ENCODE data around the gene HAAO. TPM values are rescaled to one million over a fixed set of nuclear protein-coding genes. Genes with fewer than 3 reads are reported as not detected.

HAAO gene
- total RNA-seq, 3 donors from 2014 or later: 5.8 to 38.4 (median 9.8) TPM

DNA sequence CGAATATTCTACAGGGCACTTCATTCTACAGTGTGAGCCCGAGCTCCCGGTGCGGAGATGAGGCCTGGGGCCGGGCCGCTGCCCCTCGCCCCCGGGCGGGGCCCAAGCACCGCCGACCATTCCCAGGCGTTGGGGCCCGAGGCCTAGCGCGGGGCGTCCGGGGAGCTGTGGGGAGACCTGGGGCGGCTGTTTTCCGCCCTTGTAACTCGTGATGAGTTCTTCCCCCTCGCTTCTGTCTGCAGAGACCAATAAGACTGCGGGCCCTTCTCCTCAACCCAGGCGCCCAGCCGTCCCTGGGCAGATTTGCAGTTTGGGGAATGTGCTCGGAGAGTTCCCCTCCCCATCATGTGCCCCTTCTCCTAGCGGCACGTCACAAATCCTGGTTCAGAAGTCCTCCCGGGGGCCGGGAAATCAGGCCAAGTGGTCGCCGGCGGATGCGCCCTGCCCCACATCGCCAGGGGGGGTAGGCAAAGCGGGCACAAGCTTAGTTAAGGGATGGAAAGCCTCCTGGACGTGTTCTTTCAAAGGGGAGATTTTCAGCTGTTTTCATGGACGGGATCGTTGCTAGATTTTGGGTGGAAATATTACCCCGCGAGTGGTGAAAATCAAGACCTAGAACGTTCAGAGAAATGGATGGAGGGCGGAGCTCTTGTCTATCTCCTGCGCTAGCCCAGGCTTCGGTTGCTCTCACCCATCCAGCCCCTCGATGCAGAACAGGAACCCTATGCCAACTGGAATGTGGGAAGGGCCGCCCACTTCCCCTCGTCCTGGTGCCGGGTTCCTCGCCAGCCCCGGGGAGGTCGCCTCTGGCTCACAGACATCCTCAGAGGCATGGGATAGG lies 18.8 kb upstream of the HAAO start:
- Histone ChIP-seq H3K4me3 (peak overlapping the region; percentile 42), H3K4me1 (ENCODE audit: low read depth) (peaks cover 14% of the 10 kb centered on the region), H3K36me3 (ENCODE audit: low read depth) (no peaks in the 10 kb centered on the region), H3K9me3 (no peaks in the 10 kb centered on the region)
- intact Hi-C loops (cut with DNase I, micrococcal nuclease): no loop called here
- DNase-seq (peak; percentile 57 to 71 (median 68)), ATAC-seq (peak; percentile 5)
- TF ChIP-seq, protein P1, sequence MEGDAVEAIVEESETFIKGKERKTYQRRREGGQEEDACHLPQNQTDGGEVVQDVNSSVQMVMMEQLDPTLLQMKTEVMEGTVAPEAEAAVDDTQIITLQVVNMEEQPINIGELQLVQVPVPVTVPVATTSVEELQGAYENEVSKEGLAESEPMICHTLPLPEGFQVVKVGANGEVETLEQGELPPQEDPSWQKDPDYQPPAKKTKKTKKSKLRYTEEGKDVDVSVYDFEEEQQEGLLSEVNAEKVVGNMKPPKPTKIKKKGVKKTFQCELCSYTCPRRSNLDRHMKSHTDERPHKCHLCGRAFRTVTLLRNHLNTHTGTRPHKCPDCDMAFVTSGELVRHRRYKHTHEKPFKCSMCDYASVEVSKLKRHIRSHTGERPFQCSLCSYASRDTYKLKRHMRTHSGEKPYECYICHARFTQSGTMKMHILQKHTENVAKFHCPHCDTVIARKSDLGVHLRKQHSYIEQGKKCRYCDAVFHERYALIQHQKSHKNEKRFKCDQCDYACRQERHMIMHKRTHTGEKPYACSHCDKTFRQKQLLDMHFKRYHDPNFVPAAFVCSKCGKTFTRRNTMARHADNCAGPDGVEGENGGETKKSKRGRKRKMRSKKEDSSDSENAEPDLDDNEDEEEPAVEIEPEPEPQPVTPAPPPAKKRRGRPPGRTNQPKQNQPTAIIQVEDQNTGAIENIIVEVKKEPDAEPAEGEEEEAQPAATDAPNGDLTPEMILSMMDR (IDR thresholded peaks at IDR 0.05): no peak

DNA sequence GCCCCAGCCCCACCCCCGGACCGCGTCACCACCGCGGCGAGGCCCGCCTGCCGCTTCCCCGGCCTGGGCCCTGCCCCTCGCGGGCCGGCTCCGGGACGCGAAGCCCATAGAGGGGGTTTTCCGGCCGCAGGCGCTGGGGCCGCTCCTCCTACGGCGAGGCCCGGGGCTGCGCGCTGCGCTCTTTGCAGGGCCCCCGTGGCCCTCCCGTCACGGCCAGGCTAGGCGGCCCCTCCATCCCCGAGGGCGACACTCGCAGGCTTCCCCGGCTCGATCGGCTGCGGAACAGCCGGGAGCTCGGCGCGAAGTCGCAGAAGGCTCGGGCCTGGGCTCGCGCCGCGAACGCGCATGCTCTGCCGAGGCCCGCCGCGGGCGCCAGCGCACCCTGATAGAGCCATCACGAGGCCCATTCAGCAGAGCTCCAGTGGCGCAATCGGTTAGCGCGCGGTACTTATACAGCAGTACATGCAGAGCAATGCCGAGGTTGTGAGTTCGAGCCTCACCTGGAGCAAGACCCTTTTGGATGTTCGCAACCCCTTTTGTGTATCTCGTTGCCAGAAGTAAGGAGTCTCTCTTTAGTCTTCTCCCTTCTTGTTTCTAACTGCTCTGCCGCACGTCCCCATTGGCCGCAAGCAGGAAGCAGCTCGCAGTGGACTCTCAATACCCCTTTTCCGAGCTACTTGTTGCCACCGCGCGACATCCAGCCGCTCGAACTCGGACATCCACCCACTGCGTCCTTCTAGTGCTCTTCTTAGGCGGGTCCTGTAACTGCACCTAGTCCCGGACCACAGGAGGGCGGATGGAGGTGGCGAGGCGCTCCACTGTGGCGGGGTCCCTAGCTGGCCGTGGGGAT lies 18.0 kb upstream of the HAAO start:
- TF ChIP-seq, protein P1 (IDR thresholded peaks at IDR 0.05): no peak
- intact Hi-C loops (cut with DNase I, micrococcal nuclease): no loop called here

DNA sequence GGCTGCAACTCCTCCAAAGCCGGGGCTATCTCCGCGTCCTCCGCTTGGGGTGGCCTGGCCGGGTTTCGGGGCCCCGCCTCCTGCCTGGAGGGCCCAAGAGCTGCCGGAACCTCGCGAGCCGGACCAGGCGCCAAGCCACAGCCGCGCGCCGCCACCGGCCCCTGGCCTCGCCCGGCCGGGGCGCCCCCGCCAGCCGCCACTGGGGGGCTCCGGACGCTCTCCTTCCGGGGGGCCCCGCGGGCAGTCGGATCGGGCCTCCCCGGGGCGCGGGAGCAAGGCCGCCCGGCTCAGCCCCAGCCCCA lies 17.4 kb upstream of the HAAO start:
- Histone ChIP-seq H3K4me3 (peak overlapping the region; percentile 42), H3K9me3 (no peaks in the 10 kb centered on the region), H3K4me1 (ENCODE audit: low read depth) (peaks cover 14% of the 10 kb centered on the region), H3K36me3 (ENCODE audit: low read depth) (no peaks in the 10 kb centered on the region)
- TF ChIP-seq, protein P1 (IDR thresholded peaks at IDR 0.05): peak; percentile 15
- intact Hi-C loops (cut with DNase I, micrococcal nuclease): no loop called here
- ATAC-seq (peak; percentile 67), DNase-seq (peak; percentile 81 to 91 (median 89))

More for the DNA sequence above, 18.0 kb upstream of the HAAO start:
- Histone ChIP-seq H3K4me3 (peak overlapping the region; percentile 42), H3K36me3 (ENCODE audit: low read depth) (no peaks in the 10 kb centered on the region), H3K9me3 (no peaks in the 10 kb centered on the region), H3K4me1 (ENCODE audit: low read depth) (peaks cover 14% of the 10 kb centered on the region)
- peak; percentile 95 to 98 (median 95) for DNase-seq
- ATAC-seq: peak; percentile 92

DNA sequence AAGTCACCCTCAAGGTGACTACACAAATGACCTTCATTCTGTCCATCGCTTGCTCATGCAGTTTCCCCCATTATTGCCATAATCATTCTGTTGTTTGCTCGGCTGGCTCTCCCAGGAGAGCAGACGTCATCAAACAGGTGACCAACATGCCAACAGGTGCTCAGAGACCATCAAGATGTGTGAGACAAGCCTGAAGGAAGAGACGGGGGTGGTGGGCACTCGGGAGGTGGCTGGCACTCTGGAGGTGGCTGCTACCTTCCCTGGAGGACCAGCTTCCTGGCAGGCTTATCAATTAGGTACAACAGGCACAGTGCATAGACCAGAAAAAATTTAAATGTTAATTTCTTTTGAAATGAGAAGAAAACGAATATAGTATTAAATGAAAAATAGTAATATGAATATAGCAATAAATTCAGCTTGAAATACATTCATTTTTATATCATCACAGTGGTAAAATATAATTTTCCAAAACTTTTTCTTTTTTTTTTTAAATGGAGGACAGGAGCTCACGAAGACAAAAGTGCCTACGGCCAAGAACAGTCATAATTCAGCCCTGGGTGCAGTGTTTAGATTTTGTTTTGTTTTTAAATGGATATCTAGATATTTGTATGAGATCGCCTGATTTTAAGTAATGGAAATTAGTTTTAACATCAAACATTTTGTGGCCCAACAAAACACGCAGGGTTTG lies 16.9 kb upstream of the HAAO start:
- Histone ChIP-seq H3K9me3 (no peaks in the 10 kb centered on the region), H3K36me3 (ENCODE audit: low read depth) (no peaks in the 10 kb centered on the region), H3K4me1 (ENCODE audit: low read depth) (peaks cover 14% of the 10 kb centered on the region), H3K4me3 (peak overlapping the region; percentile 42)
- TF ChIP-seq, protein P1 (IDR thresholded peaks at IDR 0.05): no peak
- intact Hi-C loops (cut with DNase I, micrococcal nuclease): no loop called here
- peak in 2 of 3 donors; percentile 49 to 53 for DNase-seq
- no peak for ATAC-seq

DNA sequence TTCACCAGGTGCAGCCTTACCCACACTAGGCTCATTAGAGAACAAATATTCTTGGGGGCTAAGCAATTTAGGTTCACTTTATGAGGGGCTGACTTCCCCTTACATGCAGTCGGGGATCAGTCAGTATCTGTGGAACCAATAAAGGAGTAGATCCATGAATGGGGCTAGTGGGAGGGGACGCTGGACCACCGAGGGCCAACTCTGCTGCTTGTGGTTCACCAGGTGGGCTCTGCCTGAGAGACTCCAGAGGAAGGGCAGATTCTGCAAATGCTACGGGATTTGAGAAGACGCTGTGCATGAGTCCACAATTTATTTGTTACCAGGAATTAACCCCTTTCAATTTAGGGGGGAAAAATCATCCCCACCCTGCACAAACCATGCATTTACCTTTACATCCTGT lies 15.9 kb upstream of the HAAO start:
- intact Hi-C loops (cut with DNase I, micrococcal nuclease): no loop called here
- TF ChIP-seq, protein P1 (IDR thresholded peaks at IDR 0.05): no peak
- no peaks in the 10 kb centered on the region for H3K36me3 ChIP-seq (ENCODE audit: low read depth)
- no peak overlapping the region for H3K4me3 ChIP-seq
- H3K4me1 ChIP-seq (ENCODE audit: low read depth): peaks cover 14% of the 10 kb centered on the region
- DNase-seq: no peak
- no peak for ATAC-seq
- H3K9me3 ChIP-seq: no peaks in the 10 kb centered on the region

All from mucosa of descending colon (tissue), 3 donors.